Mesendoderm (in vitro differentiated cells): ENCODE data around the gene PRR18. TPM values are rescaled to one million over a fixed set of nuclear protein-coding genes. Genes with fewer than 3 reads are reported as not detected.
A peak's percentile ranks its signal among the peaks of the same experiment; 100 is the strongest.

Source experiments
- DNase-seq: peaks from one replicate; pipeline ENCODE4 v3.0.0; 2013
- H2AK5ac ChIP-seq: 2 replicates; pipeline ENCODE4 v1.6.1; 2013; ENCODE audit warnings: low read length, inconsistent platforms
- H2BK120ac ChIP-seq: 2 replicates; pipeline ENCODE4 v1.6.1; 2013; ENCODE audit warnings: low read depth, mild to moderate bottlenecking, low read length, moderate library complexity, mixed read lengths
- H2BK15ac ChIP-seq: replicated peaks from 2 replicates; pipeline ENCODE4 v1.6.1; 2013; ENCODE audit warnings: low read depth, mild to moderate bottlenecking, moderate library complexity
- H2BK5ac ChIP-seq: 2 replicates; pipeline ENCODE4 v1.6.1; 2013; ENCODE audit warnings: low read length, inconsistent platforms
- H3K18ac ChIP-seq: 2 replicates; pipeline ENCODE4 v1.6.1; 2013; ENCODE audit warnings: mild to moderate bottlenecking, low read length, mixed read lengths
- H3K23ac ChIP-seq: one replicate; pipeline ENCODE4 v1.6.1; 2013; ENCODE audit warnings: low read length
- H3K27ac ChIP-seq: 2 replicates; pipeline ENCODE4 v1.5.1; 2013; ENCODE audit warnings: low read depth, mild to moderate bottlenecking, inconsistent platforms, low read length, moderate library complexity
- H3K27me3 ChIP-seq: 2 replicates; pipeline ENCODE4 v1.6.1; 2013; ENCODE audit warnings: low read length, control low read depth, mild to moderate bottlenecking, inconsistent platforms; ENCODE audit not compliant: insufficient read depth, poor library complexity
- H3K36me3 ChIP-seq: 2 replicates; pipeline ENCODE4 v1.6.1; 2013; ENCODE audit warnings: low read length, inconsistent platforms; ENCODE audit not compliant: control insufficient read depth, insufficient read depth
- H3K4ac ChIP-seq: one replicate; pipeline ENCODE4 v1.6.1; 2013; ENCODE audit warnings: low read depth, mild to moderate bottlenecking, low read length, moderate library complexity
- H3K4me1 ChIP-seq: 2 replicates; pipeline ENCODE4 v1.6.1; 2013; ENCODE audit warnings: low read depth, low read length, inconsistent platforms; ENCODE audit not compliant: control insufficient read depth
- H3K4me2 ChIP-seq: 2 replicates; pipeline ENCODE4 v1.6.1; 2013; ENCODE audit warnings: low read length
- H3K4me3 ChIP-seq: 2 replicates; pipeline ENCODE4 v1.5.1; 2013; ENCODE audit warnings: mild to moderate bottlenecking, low read length
- H3K56ac ChIP-seq: one replicate; pipeline ENCODE4 v1.6.1; 2013; ENCODE audit warnings: low read length
- H3K79me1 ChIP-seq: 2 replicates; pipeline ENCODE4 v1.6.1; 2013; ENCODE audit warnings: low read length, inconsistent platforms
- H3K79me2 ChIP-seq: 2 replicates; pipeline ENCODE4 v1.6.1; 2013; ENCODE audit warnings: mild to moderate bottlenecking, low read length; ENCODE audit not compliant: control insufficient read depth, insufficient read depth
- H3K9ac ChIP-seq: 2 replicates; pipeline ENCODE4 v1.6.1; 2013; ENCODE audit warnings: low read length, inconsistent platforms
- H4K5ac ChIP-seq: one replicate; pipeline ENCODE4 v1.6.1; 2013; ENCODE audit warnings: low read length
- H4K8ac ChIP-seq: one replicate; pipeline ENCODE4 v1.6.1; 2013; ENCODE audit warnings: low read depth, mild to moderate bottlenecking, control low read depth, low read length, moderate library complexity
- WGBS: extraction: QIAGEN DNeasy Blood & Tissue Kit; methylation state at CpG from one replicate; pipeline ENCODE4 v1.1.7; 2013; ENCODE audit warnings: low lambda C conversion rate, missing lambda C conversion rate; ENCODE audit not compliant: insufficient coverage; ENCODE audit errors: extremely low coverage; 5-methylcytosine and 5-hydroxymethylcytosine counted together
- polyA plus RNA-seq, 2 experiments: library from polyadenylated mRNA; stranded (reverse); fragments of 200-250 nt; gene quantifications; one replicate each; pipeline ENCODE4 v1.2.3, GENCODE V29; 2013

PRR18 gene, protein sequence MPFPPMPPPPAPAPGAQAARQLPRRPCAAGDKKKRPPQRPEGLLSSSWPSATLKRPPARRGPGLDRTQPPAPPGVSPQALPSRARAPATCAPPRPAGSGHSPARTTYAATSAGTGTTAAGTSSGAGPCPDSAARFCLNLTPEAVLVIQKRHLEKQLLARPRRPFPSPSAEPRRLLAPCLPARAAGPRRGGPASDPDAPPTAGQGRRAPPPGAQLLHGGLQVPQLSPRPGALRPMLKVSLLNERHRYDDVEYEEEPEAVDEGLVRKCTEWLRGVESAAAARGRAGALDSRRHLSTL
- polyA plus RNA-seq (2013, experiment 1 of 2), result 0.35 TPM
- 0.32 TPM for polyA plus RNA-seq (2013, experiment 2 of 2)

DNA sequence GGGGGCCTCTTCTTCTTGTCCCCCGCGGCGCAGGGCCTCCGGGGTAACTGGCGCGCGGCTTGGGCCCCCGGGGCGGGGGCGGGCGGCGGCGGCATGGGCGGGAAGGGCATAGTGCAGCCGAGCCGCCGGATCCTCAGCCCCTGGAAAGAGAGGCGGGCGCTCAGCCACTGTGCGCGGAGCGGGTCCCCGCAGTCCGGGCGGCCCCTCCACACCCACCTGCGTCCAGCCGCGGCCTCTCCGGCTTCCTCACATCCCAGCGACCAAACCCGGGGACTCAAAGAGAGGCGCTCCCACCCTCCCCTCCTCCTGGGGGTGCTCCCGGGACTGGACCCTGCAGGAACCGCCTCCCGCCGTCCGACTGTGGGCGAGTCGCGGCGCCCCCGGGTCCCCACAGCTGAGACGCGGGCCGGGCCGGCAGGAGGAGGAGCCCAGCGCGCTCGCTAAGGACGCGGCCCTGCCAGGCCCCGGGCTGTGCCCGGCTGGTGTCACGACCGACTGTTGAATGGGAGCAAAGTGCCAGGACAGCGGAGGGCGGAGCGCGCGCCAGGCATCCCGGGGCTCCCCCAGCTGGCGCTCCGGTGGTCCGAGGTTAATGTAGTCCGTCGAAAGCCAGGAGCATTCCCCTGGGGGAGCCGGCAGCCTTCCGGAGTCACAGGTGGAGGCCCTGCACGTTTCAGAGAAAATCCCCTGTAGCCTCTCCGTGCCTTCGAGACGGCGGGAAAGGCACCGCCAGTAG is at the start of gene PRR18:
Gene PRR18 (minus strand): TSS at position 360 of the 736 bp plus-strand sequence. CDS start 250 bp downstream, at position 110.
- Histone ChIP-seq H4K5ac (no peak within 1 kb of the TSS), H3K4me1 (no peaks in the 10 kb centered on the region), H3K36me3 (no peaks in the 10 kb centered on the region), H4K8ac (no peak within 1 kb of the TSS), H2BK120ac (no peak within 1 kb of the TSS), H3K23ac (no peak within 1 kb of the TSS), H3K79me2 (no peaks in the 10 kb centered on the region), H2BK15ac (no peak within 1 kb of the TSS), H3K27me3 (peaks cover 14% of the 10 kb centered on the region), H3K4me2 (peak within 1 kb of the TSS; percentile 75), H3K79me1 (no peaks in the 10 kb centered on the region), H2BK5ac (no peak within 1 kb of the TSS), H3K4me3 (no peak within 1 kb of the TSS), H3K56ac (peak within 1 kb of the TSS; percentile 73), H3K18ac (peak within 1 kb of the TSS; percentile 2), H2AK5ac (no peak within 1 kb of the TSS), H3K4ac (peak within 1 kb of the TSS; percentile 6), H3K27ac (no peak within 1 kb of the TSS), H3K9ac (peak within 1 kb of the TSS; percentile 50)
- WGBS, result no CpG with 5 or more reads among the region's 74 CpGs
- peak; percentile 40 for DNase-seq

DNA sequence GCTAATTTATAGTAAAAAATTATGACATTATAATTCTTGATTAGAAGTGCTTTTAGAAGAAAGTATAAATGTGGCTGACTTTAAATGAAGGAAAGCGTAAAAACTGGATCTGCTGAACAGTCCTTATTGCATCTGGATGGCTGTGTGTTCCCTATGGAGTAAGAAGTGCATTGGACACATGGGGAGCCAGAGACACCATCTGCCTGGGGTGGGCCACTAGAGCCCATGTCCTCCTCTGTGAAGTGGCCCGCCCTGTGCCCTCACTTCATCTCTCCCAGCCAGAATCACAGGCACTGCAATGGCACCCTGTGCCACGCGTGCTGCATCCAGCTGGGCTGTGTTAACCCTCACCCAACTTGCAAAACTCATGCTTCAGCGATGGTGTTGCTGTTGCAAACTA is 47.4 kb upstream of the PRR18 start:
- no peak overlapping the region for H3K23ac ChIP-seq

DNA sequence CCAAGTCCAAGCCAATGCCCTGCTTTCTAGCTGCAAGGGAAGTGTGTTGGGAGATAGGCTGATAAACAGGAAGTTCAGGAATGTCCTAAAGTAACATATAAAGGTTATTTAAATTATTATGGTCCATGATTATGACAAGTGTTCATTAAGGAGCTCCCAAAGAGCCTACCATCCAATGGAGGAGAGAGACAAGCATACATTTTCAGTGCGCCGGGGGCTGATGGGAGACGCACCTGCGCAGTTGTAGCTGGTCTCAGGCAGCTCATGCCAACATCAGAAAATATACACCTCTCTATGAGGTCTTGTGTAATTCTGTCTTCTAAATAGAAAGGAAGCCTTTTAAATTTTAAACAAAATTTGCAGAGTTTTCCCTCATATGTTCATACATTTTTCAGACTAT is 46.8 kb upstream of the PRR18 start:
- Histone ChIP-seq H3K4me3 (no peak overlapping the region), H3K4me1 (peaks cover 2% of the 10 kb centered on the region), H3K18ac (no peak overlapping the region), H3K27ac (no peak overlapping the region), H3K23ac (no peak overlapping the region), H3K27me3 (no peaks in the 10 kb centered on the region), H3K4ac (no peak overlapping the region), H2BK5ac (no peak overlapping the region), H3K9ac (no peak overlapping the region), H3K56ac (no peak overlapping the region), H3K4me2 (no peak overlapping the region), H2BK120ac (no peak overlapping the region), H4K8ac (no peak overlapping the region), H3K79me1 (no peaks in the 10 kb centered on the region), H2AK5ac (no peak overlapping the region), H2BK15ac (no peak overlapping the region), H4K5ac (no peak overlapping the region), H3K36me3 (no peaks in the 10 kb centered on the region), H3K79me2 (no peaks in the 10 kb centered on the region)
- DNase-seq, result no peak
- no CpG with 5 or more reads among the region's 4 CpGs for WGBS

More for the DNA sequence above, 47.4 kb upstream of the PRR18 start:
- Histone ChIP-seq H3K4me3 (no peak overlapping the region), H4K5ac (no peak overlapping the region), H3K27ac (no peak overlapping the region), H2AK5ac (no peak overlapping the region), H3K79me2 (no peaks in the 10 kb centered on the region), H2BK120ac (no peak overlapping the region), H3K18ac (no peak overlapping the region), H3K79me1 (no peaks in the 10 kb centered on the region), H2BK15ac (no peak overlapping the region), H3K36me3 (no peaks in the 10 kb centered on the region), H3K56ac (no peak overlapping the region), H3K9ac (no peak overlapping the region), H3K4me2 (no peak overlapping the region), H3K4me1 (peaks cover 2% of the 10 kb centered on the region), H2BK5ac (no peak overlapping the region), H3K4ac (no peak overlapping the region), H3K27me3 (no peaks in the 10 kb centered on the region), H4K8ac (no peak overlapping the region)
- WGBS, result no CpG with 5 or more reads among the region's 5 CpGs
- DNase-seq, result no peak

DNA sequence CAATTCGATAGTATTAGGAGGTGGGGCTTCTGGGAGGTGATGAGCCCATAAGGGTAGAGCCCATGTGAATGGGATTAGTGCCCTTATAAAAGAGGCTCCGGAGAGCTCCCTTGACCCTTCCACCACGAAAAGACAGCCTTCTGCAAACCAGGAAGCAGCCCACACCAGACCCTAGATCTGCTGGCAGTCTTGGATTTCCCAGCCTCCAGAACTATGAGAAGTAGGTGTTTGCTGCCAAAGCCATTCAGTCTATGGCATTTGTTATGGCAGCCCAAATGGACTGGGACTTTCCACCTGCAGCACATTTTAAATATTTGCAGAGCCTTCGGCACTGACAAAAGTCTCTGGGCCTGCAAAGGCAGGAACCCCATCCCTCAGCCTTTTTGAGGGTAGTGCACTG is 46.0 kb upstream of the PRR18 start:
- H2AK5ac ChIP-seq, result no peak overlapping the region
- no peak overlapping the region for H3K4ac ChIP-seq
- no peak overlapping the region for H3K27ac ChIP-seq
- H3K18ac ChIP-seq, result no peak overlapping the region
- no peak for DNase-seq
- WGBS, result no CpG with 5 or more reads among the region's 4 CpGs
- no peak overlapping the region for H3K4me2 ChIP-seq
- H3K79me2 ChIP-seq, result no peaks in the 10 kb centered on the region
- no peaks in the 10 kb centered on the region for H3K79me1 ChIP-seq
- no peak overlapping the region for H3K4me3 ChIP-seq
- H2BK120ac ChIP-seq, result no peak overlapping the region
- no peak overlapping the region for H4K5ac ChIP-seq
- H3K36me3 ChIP-seq, result no peaks in the 10 kb centered on the region
- peaks cover 2% of the 10 kb centered on the region for H3K4me1 ChIP-seq
- H3K9ac ChIP-seq, result no peak overlapping the region
- H3K27me3 ChIP-seq, result no peaks in the 10 kb centered on the region
- H3K23ac ChIP-seq, result no peak overlapping the region
- no peak overlapping the region for H4K8ac ChIP-seq
- no peak overlapping the region for H3K56ac ChIP-seq
- H2BK15ac ChIP-seq, result no peak overlapping the region
- H2BK5ac ChIP-seq, result no peak overlapping the region

DNA sequence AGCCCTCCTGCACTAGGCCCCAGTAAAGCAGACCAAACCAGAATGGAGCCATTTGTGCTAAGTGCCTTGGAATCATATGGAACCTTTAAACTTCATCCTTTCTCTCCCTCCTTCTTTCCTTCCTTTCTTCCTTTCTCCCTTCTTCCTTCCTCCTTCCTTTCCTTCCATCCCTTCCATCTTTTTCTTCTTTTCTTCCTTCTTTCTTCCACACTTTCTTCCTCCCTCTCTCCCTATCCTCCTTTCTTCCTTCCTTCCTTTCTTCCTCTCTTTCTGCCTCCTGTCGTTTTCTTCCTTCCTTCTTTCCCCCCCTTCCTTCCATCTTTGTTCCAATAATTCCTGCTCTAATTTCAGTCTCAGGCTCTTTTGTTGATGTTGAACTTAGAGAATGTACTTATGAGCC is 45.3 kb upstream of the PRR18 start:
- Histone ChIP-seq H3K27me3 (no peaks in the 10 kb centered on the region), H4K8ac (no peak overlapping the region), H3K4me1 (peaks cover 2% of the 10 kb centered on the region), H3K9ac (no peak overlapping the region), H2BK5ac (no peak overlapping the region), H2BK120ac (no peak overlapping the region), H3K27ac (no peak overlapping the region), H3K56ac (no peak overlapping the region), H3K23ac (no peak overlapping the region), H2BK15ac (no peak overlapping the region), H3K4me3 (no peak overlapping the region), H3K36me3 (no peaks in the 10 kb centered on the region), H3K4ac (no peak overlapping the region), H3K79me2 (no peaks in the 10 kb centered on the region), H2AK5ac (no peak overlapping the region), H4K5ac (no peak overlapping the region), H3K79me1 (no peaks in the 10 kb centered on the region), H3K18ac (no peak overlapping the region), H3K4me2 (no peak overlapping the region)
- 100% methylated on average over 1 of the region's 1 CpG for WGBS
- no peak for DNase-seq
